Erythroblast (primary cell): ENCODE data around the gene ARL15.

Experiments used
- GATA1 ChIP-seq: IDR thresholded peaks from 2 replicates; pipeline ENCODE4 v1.6.1; 2011; ENCODE audit warnings: low read depth, mild to moderate bottlenecking, control low read depth, low read length, moderate library complexity
- POLR2A ChIP-seq: IDR thresholded peaks from 2 replicates; pipeline ENCODE4 v1.6.1; 2011; ENCODE audit warnings: mild to moderate bottlenecking, low read length

DNA sequence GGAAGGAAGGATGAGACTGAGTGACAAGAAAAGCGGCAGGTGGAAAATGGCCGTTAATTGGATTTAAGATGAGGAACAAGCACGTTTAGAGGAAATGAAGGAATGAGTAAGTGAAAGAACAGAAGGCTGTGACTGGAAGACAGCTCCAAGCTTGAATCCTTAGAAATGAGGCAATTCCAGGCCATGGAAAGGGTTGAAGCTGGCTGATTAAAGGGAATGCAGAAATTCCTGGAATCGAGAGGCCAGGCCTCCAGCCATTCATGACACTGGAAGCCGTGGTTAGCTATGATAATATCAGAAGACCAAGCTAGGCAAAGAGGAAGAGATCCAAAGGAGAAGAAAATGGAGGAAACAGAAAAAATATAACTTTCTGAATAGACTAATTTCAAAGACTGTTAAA lies 84.2 kb downstream of the ARL15 start:
- no peak for TF ChIP-seq POLR2A
- no peak for TF ChIP-seq GATA1
